IPS-15b (cell line): ENCODE data around the gene ZMYM2.

ENCODE experiments used
- H3K27me3 ChIP-seq: one replicate; pipeline ENCODE4 v1.6.1; 2013; ENCODE audit warnings: low read length; ENCODE audit not compliant: control insufficient read depth, insufficient read depth
- H3K36me3 ChIP-seq: one replicate; pipeline ENCODE4 v1.6.1; 2013; ENCODE audit warnings: low read length; ENCODE audit not compliant: control insufficient read depth, insufficient read depth
- H3K4me1 ChIP-seq: one replicate; pipeline ENCODE4 v1.6.1; 2013; ENCODE audit warnings: mild to moderate bottlenecking, low read length; ENCODE audit not compliant: control insufficient read depth, insufficient read depth
- H3K4me3 ChIP-seq: one replicate; pipeline ENCODE4 v1.5.1; 2013; ENCODE audit warnings: low read depth, low read length
- H3K9ac ChIP-seq: one replicate; pipeline ENCODE4 v1.6.1; 2013; ENCODE audit warnings: low read depth, mild to moderate bottlenecking, low read length
- H3K9me3 ChIP-seq: one replicate; pipeline ENCODE4 v1.6.1; 2013; ENCODE audit warnings: mild to moderate bottlenecking, low read length; ENCODE audit not compliant: control insufficient read depth, insufficient read depth

The ZMYM2 gene

GRCh38 chr13:20093951-20094350 is 135.4 kb downstream of the ZMYM2 start:
- Histone ChIP-seq H3K27me3 (no peaks in the 10 kb centered on the region), H3K9me3 (no peaks in the 10 kb centered on the region), H3K36me3 (no peaks in the 10 kb centered on the region), H3K9ac (no peak overlapping the region), H3K4me3 (no peak overlapping the region), H3K4me1 (no peaks in the 10 kb centered on the region)

GRCh38 chr13:20099319-20099718 is 140.8 kb downstream of the ZMYM2 start:
- H3K4me3 ChIP-seq = no peak overlapping the region
- no peak overlapping the region for H3K9ac ChIP-seq
- no peaks in the 10 kb centered on the region for H3K4me1 ChIP-seq
- H3K9me3 ChIP-seq = no peaks in the 10 kb centered on the region
- no peaks in the 10 kb centered on the region for H3K36me3 ChIP-seq
- no peaks in the 10 kb centered on the region for H3K27me3 ChIP-seq

GRCh38 chr13:20101467-20102316 is 143.2 kb downstream of the ZMYM2 start:
- H3K9ac ChIP-seq = no peak overlapping the region
- H3K27me3 ChIP-seq = no peaks in the 10 kb centered on the region
- H3K4me1 ChIP-seq = peaks cover 2% of the 10 kb centered on the region
- H3K4me3 ChIP-seq = no peak overlapping the region
- H3K36me3 ChIP-seq = no peaks in the 10 kb centered on the region
- H3K9me3 ChIP-seq = no peaks in the 10 kb centered on the region

DNA sequence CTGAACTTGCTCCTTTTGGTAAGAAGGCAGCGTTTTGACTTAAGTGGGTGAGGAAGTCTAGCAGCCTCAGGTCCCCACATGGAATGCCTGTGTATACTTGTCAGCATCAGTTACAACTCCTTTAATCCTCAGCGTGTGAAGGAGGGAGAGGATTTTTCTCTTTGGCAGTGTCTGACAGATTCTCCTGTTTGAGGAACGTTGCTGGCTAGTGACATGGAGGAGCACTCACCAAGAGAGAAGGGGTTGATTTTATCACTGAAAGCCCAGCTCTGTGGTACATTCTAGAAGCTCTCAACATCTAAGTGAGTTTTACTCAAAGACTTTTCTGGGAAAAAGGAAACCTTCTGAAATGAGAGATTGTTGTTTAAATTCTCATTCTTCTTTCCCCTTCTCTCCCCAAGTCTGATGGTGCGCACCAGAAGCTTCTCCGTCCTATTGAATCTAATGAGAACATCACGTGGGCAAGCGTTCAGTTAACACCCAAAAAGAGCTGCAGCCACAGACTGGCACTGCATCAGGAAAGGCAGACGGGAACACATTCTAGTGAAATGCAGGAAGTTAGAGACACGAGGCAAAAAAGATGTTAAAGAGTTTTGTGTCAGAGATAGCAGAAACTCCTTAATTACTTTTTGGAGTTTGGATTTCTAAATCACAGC is 144.1 kb downstream of the ZMYM2 start:
- Histone ChIP-seq H3K4me1 (peaks cover 8% of the 10 kb centered on the region), H3K36me3 (no peaks in the 10 kb centered on the region), H3K4me3 (no peak overlapping the region), H3K27me3 (no peaks in the 10 kb centered on the region), H3K9ac (no peak overlapping the region), H3K9me3 (no peaks in the 10 kb centered on the region)

- no peak overlapping the region for H3K9ac ChIP-seq
- H3K4me3 ChIP-seq = no peak overlapping the region
- H3K4me1 ChIP-seq = peaks cover 8% of the 10 kb centered on the region
- no peaks in the 10 kb centered on the region for H3K9me3 ChIP-seq
- no peaks in the 10 kb centered on the region for H3K36me3 ChIP-seq
- H3K27me3 ChIP-seq = no peaks in the 10 kb centered on the region
Observed at GRCh38 chr13:20105161-20105689, 146.7 kb downstream of the ZMYM2 start.

DNA sequence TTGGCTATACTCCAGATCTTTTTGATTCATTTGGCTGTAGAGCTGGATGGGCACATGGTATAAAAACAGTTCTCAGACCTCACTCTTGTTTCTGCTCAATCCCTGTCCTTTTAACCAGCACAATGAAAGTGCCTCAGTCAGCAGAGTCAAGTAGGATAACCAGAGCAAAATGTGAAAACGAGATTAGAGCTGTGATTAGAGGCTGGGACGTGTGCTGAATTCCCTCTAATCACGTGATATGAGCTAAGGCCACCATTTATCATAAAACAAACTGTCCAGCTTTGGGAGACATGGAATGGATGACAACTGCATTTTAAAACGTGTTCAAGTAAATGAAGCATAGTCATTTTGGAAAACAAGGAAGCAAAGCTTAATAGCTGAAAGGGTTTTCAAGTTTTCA is 148.2 kb downstream of the ZMYM2 start:
- no peak overlapping the region for H3K9ac ChIP-seq
- H3K27me3 ChIP-seq = no peaks in the 10 kb centered on the region

GRCh38 chr13:20109037-20109436 is 150.5 kb downstream of the ZMYM2 start:
- Histone ChIP-seq H3K9me3 (no peaks in the 10 kb centered on the region), H3K27me3 (no peaks in the 10 kb centered on the region), H3K4me1 (peaks cover 8% of the 10 kb centered on the region), H3K4me3 (no peak overlapping the region), H3K9ac (no peak overlapping the region), H3K36me3 (no peaks in the 10 kb centered on the region)

More for the DNA sequence above, 148.2 kb downstream of the ZMYM2 start:
- Histone ChIP-seq H3K36me3 (no peaks in the 10 kb centered on the region), H3K9me3 (no peaks in the 10 kb centered on the region), H3K4me1 (peaks cover 8% of the 10 kb centered on the region), H3K4me3 (no peak overlapping the region)

DNA sequence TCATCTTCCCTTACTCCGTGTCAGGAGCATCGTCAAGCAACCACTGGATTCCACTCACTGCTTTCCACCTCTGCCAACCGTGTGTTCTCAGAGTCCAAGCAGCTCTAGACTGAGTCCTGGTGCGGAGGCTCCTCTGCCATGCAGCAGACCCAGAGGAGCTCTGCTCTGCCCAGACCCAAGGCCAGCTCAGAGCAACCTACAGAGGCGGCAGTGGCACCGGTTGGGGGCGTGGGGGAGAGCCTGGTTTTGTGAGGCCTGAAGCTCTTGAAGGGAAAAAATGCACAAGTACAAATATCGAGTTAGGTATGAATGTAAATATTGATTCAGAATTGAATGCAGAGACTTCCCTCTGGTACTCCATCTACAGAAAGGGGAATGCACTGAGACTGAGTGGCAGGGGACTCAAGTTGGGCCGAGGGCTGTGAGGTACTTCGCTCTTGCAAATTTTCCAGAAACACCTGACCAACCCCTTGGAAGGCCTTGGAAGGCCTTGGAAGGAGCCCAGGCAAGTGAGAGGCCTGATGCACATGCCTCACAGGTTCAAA is 155.6 kb downstream of the ZMYM2 start:
- no peaks in the 10 kb centered on the region for H3K4me1 ChIP-seq
- no peaks in the 10 kb centered on the region for H3K27me3 ChIP-seq
- no peaks in the 10 kb centered on the region for H3K36me3 ChIP-seq
- no peak overlapping the region for H3K9ac ChIP-seq
- no peak overlapping the region for H3K4me3 ChIP-seq
- H3K9me3 ChIP-seq = no peaks in the 10 kb centered on the region

DNA sequence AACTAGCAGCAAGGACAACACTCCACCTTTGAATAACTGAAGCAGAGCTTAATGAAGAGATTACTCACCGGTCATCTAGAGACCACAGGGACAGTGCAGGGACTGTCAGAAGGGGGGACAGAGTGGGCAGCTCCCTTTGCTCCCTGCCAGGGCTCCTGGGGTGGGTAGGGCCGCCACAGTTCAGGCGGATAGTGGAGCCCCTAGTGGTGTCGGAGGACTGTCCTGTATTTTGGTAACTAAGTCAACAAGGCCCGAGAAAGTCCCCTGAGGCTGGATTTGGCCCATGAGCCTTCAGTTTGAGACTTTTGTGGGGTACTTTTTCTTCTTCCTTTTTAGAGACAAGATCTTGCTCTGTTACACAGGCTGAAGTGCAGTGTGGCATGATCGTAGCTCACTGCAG is 157.7 kb downstream of the ZMYM2 start:
- Histone ChIP-seq H3K9me3 (no peaks in the 10 kb centered on the region), H3K27me3 (no peaks in the 10 kb centered on the region), H3K4me3 (no peak overlapping the region), H3K36me3 (no peaks in the 10 kb centered on the region), H3K4me1 (no peaks in the 10 kb centered on the region), H3K9ac (no peak overlapping the region)

DNA sequence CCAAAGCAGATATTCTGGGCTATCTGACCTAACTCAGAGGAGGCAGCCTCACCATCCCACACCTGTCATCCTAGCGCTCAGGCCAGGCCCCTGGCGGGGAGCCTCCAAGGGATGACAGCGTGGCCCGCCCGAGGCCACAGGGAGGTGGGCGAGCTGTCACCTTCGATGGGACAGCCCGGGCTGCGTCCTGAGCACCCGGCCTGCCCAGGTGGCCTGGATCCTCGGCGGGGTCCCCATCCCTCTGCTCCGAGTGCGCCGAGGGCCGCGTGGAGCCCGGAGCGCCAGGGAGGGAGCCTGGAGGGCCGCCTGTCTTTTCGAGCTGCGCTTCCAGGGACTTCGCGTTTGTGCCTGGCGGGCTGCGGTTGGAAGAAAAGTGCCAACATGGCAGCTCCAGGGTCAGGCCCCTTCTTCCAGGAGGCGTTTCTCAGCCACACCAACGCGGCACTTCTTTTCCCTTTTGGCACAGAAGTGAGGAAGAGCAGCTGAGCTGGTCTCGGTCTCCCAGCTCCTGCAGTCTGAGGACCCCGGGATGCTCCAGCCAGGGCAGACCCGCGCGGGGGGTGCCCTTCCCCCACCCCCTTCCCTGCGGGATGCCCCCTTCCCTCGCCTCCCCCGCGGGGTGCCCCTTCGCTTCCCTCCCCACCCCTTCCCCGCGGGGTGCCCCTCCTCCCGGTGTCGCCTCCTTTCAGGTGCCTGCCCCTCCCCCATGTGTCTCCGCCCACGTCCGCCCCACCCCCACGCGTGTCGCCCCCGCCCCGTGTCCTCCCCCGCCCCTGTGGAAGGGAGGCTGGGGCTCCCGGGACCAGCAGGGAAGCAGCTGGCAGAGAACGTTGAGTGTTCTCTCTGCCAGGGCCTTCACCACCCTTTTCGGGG is 160.0 kb downstream of the ZMYM2 start:
- Histone ChIP-seq H3K9ac (no peak overlapping the region), H3K36me3 (no peaks in the 10 kb centered on the region), H3K9me3 (no peaks in the 10 kb centered on the region), H3K27me3 (no peaks in the 10 kb centered on the region), H3K4me3 (peak overlapping the region; percentile 59), H3K4me1 (peaks cover 4% of the 10 kb centered on the region)

DNA sequence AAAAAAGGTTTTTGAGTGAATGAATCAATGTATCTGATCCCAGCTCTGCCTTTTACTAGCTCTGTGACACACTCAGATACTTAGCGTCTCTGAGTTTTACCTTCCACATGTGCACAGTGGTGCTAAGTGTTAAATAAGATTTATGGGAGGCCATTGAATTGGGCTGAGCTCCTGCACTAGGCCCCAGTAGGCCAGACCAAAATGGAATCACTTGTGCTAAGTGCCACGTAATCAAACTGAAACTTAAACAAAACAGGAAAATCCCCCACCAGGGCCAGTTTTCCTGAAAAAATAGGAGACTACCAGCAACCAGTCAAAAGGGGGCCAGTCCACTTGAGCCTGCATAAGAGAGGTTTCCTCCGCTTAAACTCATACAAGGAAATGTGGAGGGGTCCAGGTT is 161.4 kb downstream of the ZMYM2 start:
- Histone ChIP-seq H3K4me1 (peaks cover 4% of the 10 kb centered on the region), H3K4me3 (peak overlapping the region; percentile 33), H3K36me3 (no peaks in the 10 kb centered on the region), H3K27me3 (no peaks in the 10 kb centered on the region), H3K9ac (peak overlapping the region; percentile 37), H3K9me3 (no peaks in the 10 kb centered on the region)
